HG03469 (cell line): ENCODE data around the gene CFAP107.

ENCODE experiments used
- ATAC-seq: cut with Tn5 transposase; IDR thresholded peaks from one replicate; pipeline ENCODE4 v1.9.1; 2021; ENCODE audit warnings: mild to moderate bottlenecking, moderate library complexity, moderate number of reproducible peaks; ENCODE audit not compliant: unreplicated experiment

Gene CFAP107

DNA sequence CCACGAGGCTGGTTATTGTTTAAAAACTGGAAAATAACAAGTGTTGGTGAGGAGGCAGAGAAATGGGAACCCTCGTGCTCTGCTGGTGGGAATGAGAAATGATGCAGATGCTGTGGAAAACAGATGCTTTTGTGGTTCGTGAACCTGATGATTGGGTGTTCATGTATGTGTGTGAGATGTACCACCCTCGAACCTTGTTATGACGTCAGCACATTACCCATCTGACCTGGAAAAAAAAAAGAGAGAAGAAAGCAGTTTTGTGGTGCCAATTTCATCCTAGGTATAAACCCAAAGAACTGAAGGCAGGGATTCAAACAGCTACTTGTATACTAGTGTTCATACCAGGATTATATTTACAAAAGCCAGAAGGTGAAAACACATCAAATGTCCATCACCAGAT is 6.4 kb upstream of the CFAP107 start:
- no peak for ATAC-seq

DNA sequence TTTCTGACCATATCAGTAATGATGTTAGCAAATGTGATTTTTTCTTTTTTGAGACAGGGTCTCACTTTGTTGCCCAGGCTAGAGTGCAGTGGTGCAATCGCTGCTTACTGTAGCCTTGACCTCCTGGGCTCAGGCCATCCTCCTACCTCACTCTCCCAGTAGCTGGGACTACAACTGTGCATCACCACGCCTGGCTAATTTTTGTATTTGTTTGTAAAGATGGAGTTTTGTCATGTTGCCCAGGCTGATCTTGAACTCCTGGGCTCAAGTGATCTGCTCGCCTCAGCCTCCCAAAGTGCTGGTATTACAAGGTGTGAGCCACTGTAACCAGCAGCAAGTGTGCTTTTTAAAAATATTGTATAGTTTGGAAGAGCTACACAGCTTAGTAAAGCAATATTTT is 4.1 kb upstream of the CFAP107 start:
- ATAC-seq = no peak

DNA sequence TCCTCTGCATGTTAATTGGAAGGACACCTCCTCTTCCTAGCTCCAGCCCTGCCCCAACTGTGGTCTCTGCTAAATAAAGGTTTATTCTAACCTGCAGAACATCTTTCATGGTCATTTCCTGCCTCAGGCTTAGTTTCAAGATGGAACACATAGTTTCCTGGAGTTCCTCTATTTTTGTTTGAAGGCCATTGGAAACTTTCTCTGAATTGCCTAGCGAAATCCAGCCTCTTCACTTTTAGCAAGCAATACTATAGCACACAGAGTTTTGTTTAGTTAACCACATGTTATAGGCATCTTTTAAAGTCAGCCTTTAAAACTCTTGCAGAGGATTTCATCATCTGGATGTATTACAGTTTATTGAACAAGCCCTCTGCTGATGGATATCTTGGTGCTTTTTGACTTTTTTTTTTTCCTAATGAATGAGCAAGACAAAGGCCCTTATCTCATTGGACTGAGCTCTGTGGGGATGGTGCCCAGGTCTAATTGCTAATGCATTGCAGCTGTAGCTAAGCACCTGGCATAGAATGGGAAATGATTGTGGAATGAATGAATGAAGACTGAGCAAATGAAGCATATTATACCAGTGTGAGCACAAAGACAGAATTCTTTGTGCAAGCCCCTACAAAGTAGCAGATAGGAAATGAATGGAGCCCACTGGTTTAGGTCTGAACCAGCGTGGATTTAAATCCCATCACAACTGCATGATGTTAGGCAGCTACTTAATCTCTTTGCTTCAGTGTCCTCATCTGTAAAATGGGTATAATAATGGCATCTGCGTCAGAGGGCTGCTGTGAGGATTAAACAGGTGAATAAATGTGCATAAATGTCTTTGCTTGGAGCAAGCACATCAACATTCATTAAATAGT is 641 bp upstream of the CFAP107 start:
- no peak for ATAC-seq

DNA sequence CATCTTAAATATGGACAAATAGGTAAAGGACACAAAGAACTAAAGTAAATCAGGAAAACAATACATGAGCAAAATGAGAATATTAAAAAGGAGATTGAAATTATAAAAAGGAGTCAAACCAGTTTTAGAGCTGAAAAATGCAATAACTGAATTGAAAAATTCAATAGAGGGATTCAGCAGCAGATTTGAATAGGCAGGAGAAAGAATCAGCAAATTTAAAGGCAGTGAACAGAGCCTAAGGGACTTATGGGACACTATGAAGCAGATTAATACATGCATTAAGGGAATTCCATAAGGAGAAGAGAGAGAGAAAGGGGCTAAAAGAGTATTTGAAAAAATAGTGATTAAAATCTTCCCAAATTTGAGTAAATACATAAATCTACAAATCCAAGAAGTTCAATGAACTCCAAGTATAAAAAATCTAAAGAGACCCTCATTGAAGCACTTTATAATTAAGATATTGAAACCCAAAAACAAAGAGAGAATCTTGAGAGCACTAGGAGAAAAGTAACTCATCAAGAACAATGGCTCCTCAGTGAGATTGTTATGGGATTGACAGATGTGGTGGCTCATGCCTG is 2.9 kb downstream of the CFAP107 start:
- no peak for ATAC-seq

DNA sequence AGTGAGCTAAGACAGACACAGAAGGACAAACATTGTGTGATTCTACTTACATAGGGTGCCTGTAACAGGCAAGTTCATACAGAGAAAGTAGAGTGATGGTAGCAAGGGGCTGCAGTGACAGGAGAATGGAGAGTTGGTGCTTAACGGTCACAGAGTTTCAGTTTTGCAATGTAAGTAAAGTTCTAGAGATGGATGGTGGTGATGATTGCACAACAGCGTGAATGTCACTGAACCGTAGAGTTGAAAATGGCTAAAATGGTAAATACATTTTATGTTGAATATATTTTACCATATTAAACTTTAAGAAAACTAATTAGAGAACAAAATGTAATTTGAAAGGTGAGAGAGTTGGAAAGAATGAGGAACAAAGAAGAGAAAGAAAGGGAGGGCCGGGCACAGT is 8.7 kb downstream of the CFAP107 start:
- ATAC-seq = no peak

DNA sequence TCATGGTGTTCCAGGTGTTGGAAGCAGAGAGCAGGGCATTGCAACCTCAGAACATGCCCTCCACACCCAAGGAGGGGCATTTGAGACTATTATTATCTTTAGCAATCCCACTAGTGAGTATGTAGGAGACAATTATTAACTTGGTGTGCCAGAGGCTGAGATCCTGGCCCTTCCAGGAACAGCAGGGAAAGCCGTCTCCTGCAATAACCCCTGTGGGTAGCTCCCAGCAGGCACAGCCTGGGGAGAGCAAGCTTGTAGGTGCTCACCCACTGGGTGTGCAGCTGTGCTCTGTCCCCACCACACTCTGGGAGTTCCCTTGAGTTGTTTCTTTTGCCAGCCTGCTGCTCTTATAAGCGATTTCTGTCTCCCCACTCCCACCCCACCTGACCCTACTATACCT is 10.3 kb downstream of the CFAP107 start:
- no peak for ATAC-seq

DNA sequence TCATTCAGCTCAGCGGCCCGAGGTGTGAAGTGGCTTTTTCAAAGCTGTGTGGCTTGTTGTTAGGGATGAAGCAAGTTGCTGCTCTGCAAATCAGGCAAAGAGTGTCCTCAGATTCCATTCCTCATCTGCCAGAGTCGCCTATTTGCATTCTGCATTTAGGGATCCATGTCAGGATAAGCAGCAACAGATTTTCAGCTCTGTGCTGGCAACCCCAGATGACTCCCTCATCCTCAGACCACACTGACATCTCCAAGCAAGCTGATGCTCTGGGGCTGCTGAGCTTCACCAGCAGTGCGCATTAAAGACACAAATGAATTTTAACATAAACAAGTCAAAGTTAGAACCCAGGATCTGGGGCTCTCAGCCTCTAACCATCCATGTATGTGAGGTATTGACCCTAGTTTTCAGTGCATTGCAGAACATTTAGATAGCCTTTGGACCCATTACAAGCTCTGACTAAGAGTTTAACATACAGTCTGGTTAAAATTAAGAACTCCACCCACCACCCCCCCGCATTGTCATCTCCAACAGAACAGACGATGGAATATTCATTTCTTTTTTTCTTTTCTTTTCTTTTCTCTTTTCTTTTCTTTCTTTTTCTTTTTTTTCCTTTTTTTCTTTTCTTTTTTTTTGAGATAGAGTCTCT is 10.9 kb downstream of the CFAP107 start:
- no peak for ATAC-seq

DNA sequence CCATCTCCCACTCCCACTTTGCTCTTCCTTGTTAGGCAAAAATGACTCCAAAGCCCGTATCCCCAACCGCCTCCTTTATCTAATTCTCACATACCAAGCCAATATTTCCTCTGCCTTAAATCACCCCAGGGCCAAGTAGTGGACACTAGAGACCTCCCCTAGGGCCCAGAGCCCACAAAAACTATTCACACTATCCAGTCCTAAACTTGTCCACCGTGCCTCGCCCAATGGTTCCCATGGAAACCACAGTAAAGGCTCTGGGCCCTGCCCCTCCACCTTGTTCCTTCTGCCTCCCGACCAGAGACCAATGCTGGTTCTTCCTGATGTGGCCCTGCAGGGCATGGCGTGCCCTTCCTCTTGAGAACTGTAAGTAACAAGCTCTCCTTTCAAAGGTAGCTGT is 11.8 kb downstream of the CFAP107 start:
- ATAC-seq = no peak

DNA sequence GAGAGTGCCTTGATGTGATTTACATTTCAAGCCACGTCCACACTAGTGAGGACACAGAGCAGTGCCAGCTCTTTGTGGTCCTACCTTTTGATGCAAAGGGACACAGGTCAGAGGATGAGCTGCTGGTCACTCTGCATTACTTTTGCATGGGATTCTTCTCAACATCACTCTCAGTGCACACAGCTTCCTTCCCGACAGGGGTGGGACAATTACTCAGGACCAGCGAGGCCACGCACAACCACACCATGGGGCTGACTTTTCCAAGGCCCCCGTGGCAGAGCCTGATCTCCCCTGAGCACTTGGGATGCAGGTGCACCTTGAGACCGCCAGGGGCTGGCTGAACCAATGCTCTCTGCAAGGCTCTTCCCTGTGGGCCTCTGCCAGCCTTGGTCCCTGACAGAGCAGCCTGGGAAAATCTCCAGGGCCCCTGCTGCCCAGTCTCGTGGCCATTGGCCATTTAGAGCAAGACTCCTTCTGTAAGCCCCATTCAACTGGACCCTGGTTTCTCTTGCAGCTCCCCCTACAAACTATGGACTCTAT is 14.3 kb downstream of the CFAP107 start:
- no peak for ATAC-seq

DNA sequence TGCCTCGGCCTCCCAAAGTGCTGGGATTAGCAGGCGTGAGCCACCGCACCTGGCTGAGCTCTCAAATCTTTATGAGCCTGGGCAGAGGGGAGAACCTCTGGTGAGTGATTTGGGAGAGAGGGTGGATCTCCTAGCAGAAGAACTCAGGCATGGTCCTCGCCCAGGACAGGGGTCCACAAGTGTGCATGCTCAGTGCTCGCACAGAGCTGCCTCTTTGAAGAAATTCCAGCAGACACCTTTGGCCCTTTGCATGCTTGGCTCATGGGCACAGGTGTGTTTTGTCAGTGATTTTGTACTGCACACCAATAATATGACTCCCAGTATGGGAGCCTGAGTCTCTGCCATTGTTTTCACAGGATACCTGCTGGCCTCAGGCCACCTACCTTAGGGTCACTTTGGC is 15.8 kb downstream of the CFAP107 start:
- ATAC-seq = no peak

DNA sequence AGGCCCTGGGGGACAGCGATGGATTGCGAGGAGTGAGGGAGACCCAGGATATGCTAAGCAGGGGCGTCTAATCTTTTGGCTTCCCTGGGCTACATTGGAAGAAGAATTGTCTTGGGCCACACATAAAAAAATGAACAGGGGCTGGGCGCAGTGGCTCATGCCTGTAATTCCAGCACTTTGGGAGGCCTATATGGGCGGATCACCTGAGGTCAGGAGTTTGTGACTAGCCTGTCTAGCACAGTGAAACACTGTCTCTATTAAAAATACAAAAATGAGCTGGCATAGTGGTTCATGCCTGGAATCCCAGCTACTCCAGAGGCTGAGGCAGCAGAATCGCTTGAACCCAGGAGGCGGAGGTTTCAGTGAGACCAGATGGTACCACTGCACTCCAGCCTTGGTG is 16.8 kb downstream of the CFAP107 start:
- ATAC-seq = no peak

DNA sequence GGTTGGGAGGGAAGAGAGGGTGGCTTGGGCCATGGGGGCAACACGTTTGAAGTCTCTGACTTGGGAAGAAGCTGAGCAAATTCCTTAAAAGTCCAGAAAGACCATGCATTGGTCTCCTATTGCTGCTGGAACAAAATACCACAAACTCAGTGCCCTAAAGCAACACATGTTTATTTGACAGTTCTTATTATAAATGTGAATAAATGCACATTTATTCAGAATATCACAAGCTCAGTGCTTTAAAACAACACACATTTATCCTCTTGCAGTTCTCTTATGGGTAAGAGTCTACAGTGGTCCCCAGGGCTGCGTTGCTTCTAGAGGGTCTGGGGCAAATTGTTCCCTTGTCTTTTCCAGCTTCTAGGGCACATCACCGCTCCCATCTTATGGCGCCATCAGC is 17.5 kb downstream of the CFAP107 start:
- ATAC-seq = no peak

DNA sequence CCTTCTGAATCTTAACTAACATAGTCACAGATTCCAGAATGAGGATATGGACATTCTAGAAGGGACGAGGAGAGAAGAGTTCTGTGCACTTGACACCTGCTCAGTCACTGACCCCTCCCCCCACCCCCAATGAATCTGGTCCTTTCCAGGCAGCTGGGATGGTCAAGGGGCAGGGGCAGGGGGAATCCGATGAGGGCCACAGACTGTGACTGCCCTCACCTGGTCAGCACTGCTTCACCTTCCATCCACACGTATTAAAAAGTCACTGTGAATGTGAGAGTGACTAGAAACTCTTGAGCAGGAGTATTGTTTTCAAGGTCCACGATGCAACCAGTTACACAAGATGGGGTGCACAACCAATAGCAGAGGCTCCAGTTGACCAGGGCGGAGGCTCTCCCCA is 18.0 kb downstream of the CFAP107 start:
- ATAC-seq = no peak

DNA sequence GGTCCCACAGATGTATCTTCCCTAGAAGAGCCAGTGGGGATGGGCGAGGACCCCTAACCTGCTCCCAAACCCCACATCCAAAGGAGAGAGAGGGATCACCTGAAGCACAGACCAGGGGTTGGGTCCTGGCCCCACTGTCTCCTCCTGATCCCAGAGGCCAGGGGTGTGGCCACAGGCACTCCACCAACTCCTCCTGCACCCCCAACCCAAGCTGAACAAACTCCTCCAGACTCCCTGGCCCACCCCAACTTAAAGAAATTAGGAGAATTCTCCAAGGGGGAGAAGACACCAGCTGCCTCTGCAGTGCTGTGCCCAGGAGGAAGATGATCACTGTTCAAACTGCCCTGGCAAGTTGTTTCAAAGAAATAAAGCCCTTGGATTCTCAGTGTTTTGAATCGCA is 23.0 kb downstream of the CFAP107 start:
- ATAC-seq = no peak

DNA sequence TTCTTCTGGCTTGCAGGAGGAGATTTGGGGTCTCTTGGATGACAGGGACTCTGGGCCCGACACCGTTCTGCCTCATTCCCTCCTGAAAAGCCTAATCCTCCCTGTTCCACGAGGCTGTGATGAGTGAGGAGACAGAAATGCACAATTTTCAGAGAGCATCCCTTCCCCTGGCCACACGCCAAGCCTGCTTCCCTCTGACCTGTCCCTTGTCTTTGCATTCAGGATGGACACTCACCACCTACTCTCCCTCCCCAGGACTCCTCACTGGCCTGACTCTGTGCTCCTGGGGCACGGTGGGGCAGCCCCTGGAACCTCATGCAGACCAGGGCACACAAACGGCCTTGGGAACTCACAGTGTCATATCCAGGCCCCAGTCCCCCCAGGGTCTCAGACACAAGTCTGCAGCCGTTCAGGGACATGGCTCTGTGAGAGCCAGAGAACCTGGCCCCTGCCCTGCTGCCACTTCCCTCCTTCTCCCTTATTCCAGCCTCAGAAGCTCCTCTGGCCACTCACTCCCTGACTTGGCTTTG is 24.0 kb downstream of the CFAP107 start:
- no peak for ATAC-seq

DNA sequence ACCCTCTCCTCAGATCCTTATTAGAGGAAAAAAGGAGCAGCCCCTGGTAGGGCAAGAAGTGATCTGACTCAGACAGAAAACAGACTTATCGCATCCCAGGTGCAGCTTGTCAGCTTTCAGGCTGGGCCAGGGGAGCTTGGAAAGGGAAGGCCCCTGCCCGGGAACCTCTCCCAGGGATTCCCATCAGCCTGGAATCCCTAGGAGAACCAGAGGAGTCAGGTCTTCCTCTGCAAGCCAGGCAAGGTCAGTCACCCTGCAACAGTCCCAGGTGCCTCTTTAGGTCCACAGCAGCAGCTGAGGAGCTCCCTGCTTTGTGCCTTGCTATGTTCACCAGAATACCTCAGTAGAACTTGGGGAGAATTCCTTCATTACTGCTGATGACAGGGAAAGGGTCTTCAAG is 24.6 kb downstream of the CFAP107 start:
- no peak for ATAC-seq

DNA sequence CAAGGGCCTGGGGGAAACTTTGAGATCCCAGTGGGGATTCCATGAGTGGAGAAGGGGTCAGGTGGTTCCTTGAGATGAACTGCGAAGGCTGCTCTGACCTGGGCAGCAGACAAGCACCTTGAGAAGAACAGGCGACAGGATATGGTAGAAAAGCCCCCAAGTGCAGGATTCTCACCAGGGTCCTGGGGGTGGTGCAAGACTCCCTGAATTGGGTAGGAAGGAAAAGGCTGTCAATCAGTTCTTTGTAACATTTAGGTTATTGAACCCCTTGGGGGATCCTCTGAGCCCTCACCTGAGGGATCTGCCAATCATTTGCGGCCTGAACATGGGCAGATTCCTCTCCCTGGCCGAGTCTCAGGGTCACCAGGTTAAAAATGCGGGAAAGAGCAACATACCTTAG is 25.2 kb downstream of the CFAP107 start:
- ATAC-seq = no peak

DNA sequence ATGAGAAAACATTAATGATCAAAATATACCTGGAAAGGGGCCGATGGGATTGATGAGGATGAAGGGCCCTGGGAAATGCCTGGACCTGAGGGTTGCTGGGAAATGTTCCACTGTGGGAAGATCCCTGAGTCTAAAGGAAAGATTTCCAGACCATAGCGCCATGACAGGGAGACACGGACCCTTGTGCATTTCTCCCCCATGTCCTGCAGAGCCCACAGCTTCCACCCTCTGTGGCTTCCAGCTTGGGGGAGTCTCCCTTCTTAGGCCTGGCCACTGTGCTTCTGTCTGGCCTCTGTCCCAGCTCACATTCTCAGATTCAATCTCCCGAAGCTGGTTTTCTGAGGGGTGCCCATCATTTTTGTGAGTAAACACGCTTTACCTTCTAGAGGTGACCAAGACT is 26.5 kb downstream of the CFAP107 start:
- ATAC-seq = no peak

DNA sequence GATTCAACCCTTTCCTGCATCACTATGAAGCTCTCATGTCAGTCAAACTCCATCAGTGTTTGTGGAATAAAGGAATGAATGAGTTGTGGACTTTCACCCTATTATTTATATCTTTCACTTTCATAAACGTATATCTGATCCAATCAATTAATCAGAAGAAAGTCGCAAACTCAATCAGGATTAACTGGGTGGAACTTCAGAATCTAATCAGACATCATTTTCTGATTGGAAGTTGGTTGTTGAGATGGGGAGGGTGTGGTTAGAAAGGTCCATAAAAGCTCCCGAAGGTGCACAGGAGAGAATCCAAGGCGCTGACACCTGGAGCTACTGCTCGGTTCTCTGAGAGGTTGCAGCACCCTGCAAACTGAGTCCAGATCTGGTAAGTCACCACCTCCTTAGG is 27.4 kb downstream of the CFAP107 start, which contains the start of gene PRAMEF12:
TSS of gene PRAMEF12 (plus strand) at position 301 of the 400 bp plus-strand sequence. CDS start 1,130 bp downstream, outside the sequence.
- no peak for ATAC-seq

DNA sequence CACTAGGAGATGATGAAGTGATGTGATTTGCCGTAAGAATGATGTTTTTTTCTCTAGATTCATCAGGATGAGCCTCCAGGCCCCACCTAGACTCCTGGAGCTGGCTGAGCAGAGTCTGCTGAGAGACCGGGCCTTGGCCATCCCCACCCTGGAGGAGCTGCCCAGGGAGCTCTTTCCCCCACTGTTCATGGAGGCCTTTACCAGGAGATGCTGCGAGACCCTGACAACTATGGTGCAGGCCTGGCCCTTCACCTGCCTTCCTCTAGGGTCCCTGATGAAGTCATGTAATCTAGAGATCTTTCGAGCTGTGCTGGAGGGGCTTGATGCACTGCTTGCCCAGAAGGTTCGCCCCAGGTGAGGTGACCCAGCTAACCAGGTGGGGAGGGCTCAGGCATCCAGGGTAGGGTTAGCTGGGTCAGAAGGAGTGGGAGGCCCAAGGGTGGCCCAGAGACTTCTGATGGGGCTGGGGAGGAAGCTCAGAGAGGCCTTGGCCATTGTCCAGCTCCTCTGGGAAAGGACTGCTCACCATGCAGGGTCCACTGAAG is 28.9 kb downstream of the CFAP107 start:
- ATAC-seq = no peak

DNA sequence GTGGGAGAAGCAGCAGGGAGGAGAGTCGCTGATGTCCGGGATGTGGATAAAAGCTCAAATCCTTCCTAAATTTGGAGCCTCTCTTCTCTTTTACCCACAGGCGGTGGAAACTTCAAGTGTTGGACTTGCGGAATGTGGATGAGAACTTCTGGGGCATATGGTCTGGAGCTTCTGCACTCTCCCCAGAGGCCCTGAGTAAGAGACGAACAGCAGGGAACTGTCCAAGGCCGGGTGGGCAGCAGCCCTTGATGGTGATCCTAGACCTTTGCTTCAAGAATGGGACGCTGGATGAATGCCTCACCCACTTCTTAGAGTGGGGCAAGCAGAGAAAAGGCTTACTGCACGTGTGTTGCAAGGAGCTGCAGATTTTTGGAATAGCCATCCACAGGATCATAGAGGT is 29.4 kb downstream of the CFAP107 start:
- no peak for ATAC-seq
